IgD-negative memory B cell (primary cell): ENCODE results near the gene CGNL1. TPM values are rescaled to one million over a fixed set of nuclear protein-coding genes. Genes with fewer than 3 reads are reported as not detected.

Experiments used
- H3K27ac Mint-ChIP-seq, 3 donors: one replicate each; pipeline ENCODE4 v1.8.0; 2020 to 2022; ENCODE audit warnings: mild to moderate bottlenecking in 3 of 3, mixed read lengths in 3 of 3, moderate library complexity in 1 of 3
- H3K27me3 Mint-ChIP-seq: one replicate; pipeline ENCODE4 v1.8.0; 2021; ENCODE audit warnings: mixed read lengths
- H3K36me3 Mint-ChIP-seq: one replicate; pipeline ENCODE4 v1.8.0; 2020; ENCODE audit warnings: mild to moderate bottlenecking, mixed read lengths
- H3K4me1 Mint-ChIP-seq, 3 donors: one replicate each; pipeline ENCODE4 v1.8.0; 2020 to 2022; ENCODE audit warnings: mixed read lengths in 3 of 3, mild to moderate bottlenecking in 1 of 3
- H3K4me3 Mint-ChIP-seq, 4 donors: one replicate each; pipeline ENCODE4 v1.8.0; 2020 to 2022; ENCODE audit warnings: mild to moderate bottlenecking in 4 of 4, mixed read lengths in 4 of 4, moderate library complexity in 3 of 4
- H3K9me3 Mint-ChIP-seq, 3 donors: one replicate each; pipeline ENCODE4 v1.8.0; 2020 to 2021; ENCODE audit warnings: mixed read lengths in 3 of 3, mild to moderate bottlenecking in 1 of 3
- polyA plus RNA-seq: library from polyadenylated mRNA; unstranded; fragments of 300-500 nt; fragmentation: Illumina TruSeq; gene quantifications from one replicate; pipeline ENCODE4 v1.2.3, GENCODE V29; 2021

The CGNL1 gene
- polyA plus RNA-seq, 1 donor from 2014 or later = 0.16 TPM

- Mint-ChIP-seq H3K27me3 (peaks cover 3% of the 10 kb centered on the region), H3K9me3 (no peaks in the 10 kb centered on the region), H3K4me3 (no peak overlapping the region), H3K27ac (no peak overlapping the region), H3K36me3 (no peaks in the 10 kb centered on the region), H3K4me1 (peaks cover 0 to 9% (median 3%) of the 10 kb centered on the region in 3 donors)
Measured at GRCh38 chr15:57527382-57528091, 151.2 kb downstream of the CGNL1 start.

DNA sequence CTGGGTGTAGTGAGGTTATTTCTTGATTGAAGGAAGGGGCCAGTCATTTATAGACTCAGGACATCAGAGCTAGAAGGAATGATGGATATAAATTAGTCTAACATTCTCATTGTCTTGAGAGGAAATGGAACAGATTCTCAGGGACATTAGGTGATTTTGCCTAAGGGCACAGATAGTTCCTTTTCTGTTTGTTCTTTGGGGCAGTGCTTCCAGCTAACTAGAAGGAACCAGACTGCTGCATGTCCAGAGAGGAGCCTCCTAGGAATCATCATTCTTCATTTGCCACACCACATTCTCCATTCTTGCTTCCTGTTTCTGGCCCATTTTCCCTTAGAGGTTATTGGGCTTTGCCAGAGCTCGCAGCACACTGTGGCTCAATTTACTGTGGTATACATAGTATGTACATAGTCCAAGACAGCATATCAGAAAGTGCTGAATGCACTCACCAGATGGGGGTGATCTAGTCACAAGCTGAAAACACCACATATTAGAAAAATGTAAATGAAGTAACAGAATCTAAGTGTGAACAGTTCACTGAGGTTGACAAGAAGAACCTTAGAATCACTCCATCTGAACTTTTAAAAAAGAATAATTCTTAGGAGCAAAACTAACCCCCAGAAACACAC is 152.7 kb downstream of the CGNL1 start:
- Mint-ChIP-seq H3K9me3 (no peaks in the 10 kb centered on the region), H3K4me1 (peaks cover 0 to 6% (median 3%) of the 10 kb centered on the region in 3 donors), H3K27ac (no peak overlapping the region), H3K27me3 (peaks cover 3% of the 10 kb centered on the region), H3K4me3 (no peak overlapping the region), H3K36me3 (no peaks in the 10 kb centered on the region)

- Mint-ChIP-seq H3K9me3 (no peaks in the 10 kb centered on the region), H3K27me3 (peaks cover 3% of the 10 kb centered on the region), H3K36me3 (no peaks in the 10 kb centered on the region), H3K4me3 (no peak overlapping the region), H3K4me1 (peaks cover 0 to 6% (median 3%) of the 10 kb centered on the region in 3 donors), H3K27ac (no peak overlapping the region)
Measured at GRCh38 chr15:57529748-57530147, 153.4 kb downstream of the CGNL1 start.

DNA sequence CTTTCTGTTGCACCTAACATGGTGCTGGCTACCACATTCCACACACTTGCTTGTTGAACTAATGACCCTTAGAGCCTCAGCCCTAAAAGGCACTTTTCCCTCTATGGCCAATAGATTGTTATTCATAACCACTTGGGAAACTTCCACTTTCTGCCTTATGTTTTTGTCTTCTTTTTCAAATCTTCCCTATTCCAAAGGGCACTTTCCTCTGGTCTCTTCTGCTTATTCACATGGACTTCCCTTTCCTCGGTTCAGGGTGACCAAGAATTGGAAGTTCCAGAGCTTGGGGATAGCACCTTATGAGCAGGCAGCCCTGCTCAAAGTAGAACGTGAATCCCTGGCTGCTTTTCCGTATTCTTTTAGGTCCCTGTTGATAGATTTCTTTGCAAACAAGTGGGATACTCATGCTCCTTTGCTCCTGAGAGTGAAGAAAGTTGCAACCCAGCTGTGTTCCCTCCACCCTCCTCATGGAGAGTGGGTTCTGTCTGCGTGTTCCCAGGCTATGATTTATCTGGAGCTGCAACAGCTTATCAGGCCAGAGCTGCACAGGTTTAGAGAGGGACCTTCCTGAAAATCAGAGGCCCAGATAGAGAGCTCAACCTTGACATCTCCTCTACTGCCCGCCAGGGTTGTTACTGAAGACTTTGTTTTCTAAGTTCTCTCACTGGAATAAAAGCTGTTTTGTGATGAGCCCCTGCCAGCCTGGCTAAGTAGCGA is 156.6 kb downstream of the CGNL1 start:
- Mint-ChIP-seq H3K9me3 (peaks cover 0 to 8% (median 5%) of the 10 kb centered on the region in 3 donors), H3K4me3 (no peak overlapping the region), H3K4me1 (no peaks in the 10 kb centered on the region), H3K27me3 (peaks cover 3% of the 10 kb centered on the region), H3K36me3 (no peaks in the 10 kb centered on the region), H3K27ac (no peak overlapping the region)

- peaks cover 3% of the 10 kb centered on the region for H3K27me3 Mint-ChIP-seq
- no peak overlapping the region for H3K27ac Mint-ChIP-seq
- H3K9me3 Mint-ChIP-seq = peaks cover 0 to 8% (median 5%) of the 10 kb centered on the region in 3 donors
- no peaks in the 10 kb centered on the region for H3K4me1 Mint-ChIP-seq
- no peak overlapping the region for H3K4me3 Mint-ChIP-seq
- no peaks in the 10 kb centered on the region for H3K36me3 Mint-ChIP-seq
Measured at GRCh38 chr15:57533448-57533799, 157.1 kb downstream of the CGNL1 start.

- Mint-ChIP-seq H3K27me3 (peaks cover 4% of the 10 kb centered on the region), H3K9me3 (peaks cover 0 to 8% (median 5%) of the 10 kb centered on the region in 3 donors), H3K4me3 (no peak overlapping the region), H3K4me1 (no peaks in the 10 kb centered on the region), H3K27ac (no peak overlapping the region), H3K36me3 (no peaks in the 10 kb centered on the region)
Measured at GRCh38 chr15:57534281-57534680, 158.0 kb downstream of the CGNL1 start.

GRCh38 chr15:57537072-57537471 is 160.8 kb downstream of the CGNL1 start:
- Mint-ChIP-seq H3K9me3 (peaks cover 4 to 15% (median 11%) of the 10 kb centered on the region in 3 donors), H3K4me3 (no peak overlapping the region), H3K4me1 (no peaks in the 10 kb centered on the region), H3K27me3 (peaks cover 5% of the 10 kb centered on the region), H3K27ac (no peak overlapping the region), H3K36me3 (no peaks in the 10 kb centered on the region)

DNA sequence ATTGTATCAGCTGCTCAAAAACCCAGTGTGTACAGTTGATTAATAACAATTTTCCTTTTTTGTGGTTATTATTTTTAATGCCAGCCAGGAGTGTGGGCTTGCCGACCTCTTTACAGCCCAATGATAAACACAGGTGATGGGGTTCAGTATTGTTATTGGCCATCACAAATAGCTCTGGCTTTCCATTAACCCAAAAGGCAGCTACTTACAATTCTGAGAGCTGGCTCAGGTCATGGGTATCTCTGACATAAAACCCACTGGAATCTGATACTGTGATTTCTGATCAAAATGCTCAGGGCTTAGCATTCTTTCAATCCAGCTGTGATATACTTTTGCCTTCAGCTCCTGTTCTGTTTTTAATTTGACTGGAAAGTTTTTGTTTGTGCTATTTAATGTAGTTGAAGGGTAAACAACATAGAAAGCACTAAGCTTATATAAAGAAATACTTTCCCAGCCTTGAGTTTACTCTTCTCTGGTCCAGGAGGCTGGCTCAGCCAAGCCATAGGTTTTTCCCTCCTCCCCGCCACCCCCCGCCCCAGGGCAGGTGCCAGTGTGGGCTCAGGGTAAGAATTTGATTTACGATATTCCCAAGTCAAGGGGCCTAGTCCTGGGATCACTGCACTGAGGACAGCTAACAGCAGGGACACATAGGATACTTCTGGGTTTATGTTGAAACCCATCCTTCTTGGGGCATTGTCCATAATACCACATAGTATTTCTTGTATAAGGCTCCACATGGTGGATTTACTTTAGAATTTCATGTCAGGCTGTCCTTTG is 161.4 kb downstream of the CGNL1 start:
- H3K9me3 Mint-ChIP-seq = peaks cover 4 to 15% (median 11%) of the 10 kb centered on the region in 3 donors
- H3K4me1 Mint-ChIP-seq = no peaks in the 10 kb centered on the region
- H3K4me3 Mint-ChIP-seq = no peak overlapping the region
- no peak overlapping the region for H3K27ac Mint-ChIP-seq
- H3K36me3 Mint-ChIP-seq = no peaks in the 10 kb centered on the region
- peaks cover 7% of the 10 kb centered on the region for H3K27me3 Mint-ChIP-seq

DNA sequence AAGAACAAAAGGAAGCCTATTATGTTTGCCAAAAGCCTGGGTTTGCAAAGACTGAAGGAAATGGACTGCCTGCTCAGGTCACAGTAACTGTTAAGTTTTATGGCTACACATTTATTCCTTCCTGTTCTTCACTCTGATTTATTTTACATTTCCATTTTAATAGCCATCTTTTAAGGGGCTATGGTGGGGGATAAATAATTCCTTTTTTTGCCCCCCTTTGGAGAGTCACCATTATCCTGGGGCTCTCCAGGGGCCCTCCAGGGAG is 161.9 kb downstream of the CGNL1 start:
- Mint-ChIP-seq H3K36me3 (no peaks in the 10 kb centered on the region), H3K9me3 (peaks cover 4 to 15% (median 11%) of the 10 kb centered on the region in 3 donors), H3K4me1 (no peaks in the 10 kb centered on the region), H3K27me3 (peaks cover 7% of the 10 kb centered on the region), H3K4me3 (no peak overlapping the region), H3K27ac (no peak overlapping the region)

DNA sequence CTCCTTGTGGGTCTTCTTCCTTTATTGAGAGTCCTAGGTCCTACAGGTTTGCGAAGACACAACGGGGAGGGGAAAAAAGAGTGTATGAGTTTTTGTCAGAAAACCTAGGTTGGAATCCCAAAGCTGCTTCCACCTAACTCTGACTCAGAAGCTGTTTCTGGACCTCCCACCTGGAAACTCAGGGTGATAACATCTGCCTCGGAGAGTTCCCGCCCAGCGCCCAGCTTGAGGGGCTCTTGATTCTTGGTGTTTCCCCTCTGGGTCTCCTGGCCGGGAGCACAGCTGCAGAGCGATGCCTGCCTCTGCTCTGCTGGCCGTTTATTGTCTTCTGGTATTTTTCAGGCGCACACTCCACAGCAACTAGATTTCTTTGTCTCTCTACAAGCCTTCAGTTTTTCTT is 162.5 kb downstream of the CGNL1 start:
- Mint-ChIP-seq H3K27me3 (peaks cover 7% of the 10 kb centered on the region), H3K9me3 (peaks cover 4 to 15% (median 11%) of the 10 kb centered on the region in 3 donors), H3K4me3 (no peak overlapping the region), H3K4me1 (no peaks in the 10 kb centered on the region), H3K27ac (no peak overlapping the region), H3K36me3 (no peaks in the 10 kb centered on the region)

- Mint-ChIP-seq H3K9me3 (peaks cover 4 to 15% (median 11%) of the 10 kb centered on the region in 3 donors), H3K36me3 (no peaks in the 10 kb centered on the region), H3K27me3 (peaks cover 8% of the 10 kb centered on the region), H3K27ac (no peak overlapping the region), H3K4me1 (no peaks in the 10 kb centered on the region), H3K4me3 (no peak overlapping the region)
Measured at GRCh38 chr15:57540211-57540610, 163.9 kb downstream of the CGNL1 start.

DNA sequence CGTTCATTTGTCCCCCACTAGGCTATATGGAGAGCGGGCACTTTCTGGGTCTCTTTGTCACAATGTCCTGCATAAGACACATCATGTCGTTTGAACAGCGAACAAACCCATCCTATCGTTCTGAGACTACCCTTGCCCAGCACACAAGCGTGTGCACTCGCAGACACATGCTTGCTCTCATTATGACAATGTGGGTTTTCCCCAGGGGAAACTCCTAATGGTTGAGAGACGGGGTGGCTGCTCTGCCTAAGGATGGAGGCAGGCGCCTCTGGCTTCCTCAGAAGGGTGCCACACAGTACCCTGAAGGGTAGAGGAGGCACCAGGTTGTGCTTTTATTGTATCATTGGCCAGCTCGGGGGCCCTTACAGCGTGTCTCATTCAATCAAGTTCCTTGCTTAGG is 164.4 kb downstream of the CGNL1 start:
- no peak overlapping the region for H3K4me3 Mint-ChIP-seq
- H3K36me3 Mint-ChIP-seq = no peaks in the 10 kb centered on the region
- H3K4me1 Mint-ChIP-seq = no peaks in the 10 kb centered on the region
- peaks cover 8% of the 10 kb centered on the region for H3K27me3 Mint-ChIP-seq
- peaks cover 4 to 15% (median 6%) of the 10 kb centered on the region in 3 donors for H3K9me3 Mint-ChIP-seq
- peak overlapping the region in 1 of 3 donors; percentile 37 for H3K27ac Mint-ChIP-seq

- no peaks in the 10 kb centered on the region for H3K36me3 Mint-ChIP-seq
- H3K9me3 Mint-ChIP-seq = peaks cover 3 to 12% (median 4%) of the 10 kb centered on the region in 3 donors
- H3K27me3 Mint-ChIP-seq = peaks cover 8% of the 10 kb centered on the region
- H3K4me3 Mint-ChIP-seq = no peak overlapping the region
- no peak overlapping the region for H3K27ac Mint-ChIP-seq
- no peaks in the 10 kb centered on the region for H3K4me1 Mint-ChIP-seq
Measured at GRCh38 chr15:57541271-57541670, 165.0 kb downstream of the CGNL1 start.

DNA sequence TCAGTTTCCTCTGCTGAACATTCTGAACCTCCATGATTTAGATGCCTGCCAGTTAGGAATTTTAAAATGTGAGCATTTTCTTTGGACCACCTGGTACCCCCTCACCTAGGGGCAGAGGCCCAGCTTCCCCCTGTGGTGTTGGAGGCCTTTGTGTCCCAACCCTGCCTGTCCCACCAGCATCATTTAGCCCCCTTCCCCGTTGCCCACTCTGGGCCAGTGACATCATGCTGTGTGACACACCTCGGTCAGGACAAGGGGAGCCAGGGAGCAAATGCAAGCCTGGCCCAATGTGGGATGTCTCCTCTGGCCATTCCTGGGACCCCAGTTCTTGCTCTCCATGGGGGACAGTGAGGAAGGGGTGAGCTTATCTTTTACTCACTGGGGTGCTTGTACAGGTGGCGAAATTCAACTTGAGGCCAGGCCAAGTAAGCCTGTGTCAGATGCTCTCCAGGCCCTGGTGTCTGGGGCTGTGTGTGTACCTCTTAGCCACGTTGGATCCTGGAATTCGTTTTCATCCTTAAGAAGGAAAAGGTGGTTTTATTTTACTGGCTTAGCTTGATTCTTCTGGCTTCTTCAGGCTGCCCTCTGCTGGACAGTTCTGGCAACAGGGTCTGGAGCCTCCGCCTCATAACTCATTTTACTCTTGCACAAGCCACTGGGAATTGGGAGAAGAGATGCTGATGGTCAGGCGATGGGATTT is 165.7 kb downstream of the CGNL1 start:
- Mint-ChIP-seq H3K27me3 (peaks cover 8% of the 10 kb centered on the region), H3K9me3 (peaks cover 3 to 10% (median 4%) of the 10 kb centered on the region in 3 donors), H3K4me3 (no peak overlapping the region), H3K27ac (no peak overlapping the region), H3K4me1 (no peaks in the 10 kb centered on the region), H3K36me3 (no peaks in the 10 kb centered on the region)

DNA sequence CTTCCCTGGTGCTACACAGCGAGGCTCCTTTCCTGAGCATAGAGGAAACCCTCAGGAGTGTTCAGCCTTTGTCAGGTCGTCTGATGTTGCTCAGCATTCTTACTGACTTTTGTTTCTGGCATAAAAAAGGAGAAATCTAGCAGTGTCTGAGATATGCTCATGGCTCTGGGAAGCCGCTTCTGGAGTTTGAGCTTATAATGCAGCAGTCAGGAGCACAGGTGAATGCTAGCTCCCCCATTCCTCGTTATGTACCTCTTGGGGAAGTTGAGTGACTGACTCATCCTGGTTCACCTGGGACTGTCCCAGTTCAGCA is 166.2 kb downstream of the CGNL1 start:
- peaks cover 8% of the 10 kb centered on the region for H3K27me3 Mint-ChIP-seq
- H3K4me1 Mint-ChIP-seq = no peaks in the 10 kb centered on the region
- H3K27ac Mint-ChIP-seq = no peak overlapping the region
- peaks cover 3 to 10% (median 4%) of the 10 kb centered on the region in 3 donors for H3K9me3 Mint-ChIP-seq
- H3K36me3 Mint-ChIP-seq = no peaks in the 10 kb centered on the region
- H3K4me3 Mint-ChIP-seq = no peak overlapping the region
